SU-DHL-6 (cell line): Measurements from ENCODE around the gene PLEKHD1.

Source experiments
- H2AFZ ChIP-seq: fragments of 200-600 bp; sonication (generic); 2 replicates; pipeline ENCODE4 v1.6.1; 2014; ENCODE audit warnings: low read depth, mild to moderate bottlenecking, moderate library complexity, mixed read lengths, antibody characterized with exemption, low read length; ENCODE audit not compliant: severe bottlenecking
- H3F3A ChIP-seq: fragments of 200-600 bp; shearing (Covaris generic); 2 replicates; pipeline ENCODE4 v1.6.0; 2016; ENCODE audit warnings: antibody characterized with exemption, mild to moderate bottlenecking; ENCODE audit not compliant: insufficient read depth
- H3K27ac ChIP-seq: fragments of 200-600 bp; sonication (generic); 2 replicates; pipeline ENCODE4 v1.5.1; 2016; ENCODE audit warnings: low read depth, mild to moderate bottlenecking, low read length, moderate library complexity, mixed read lengths
- H3K27me3 ChIP-seq: fragments of 200-600 bp; sonication (generic), shearing (Covaris generic); 2 replicates; pipeline ENCODE4 v1.6.0; 2014; ENCODE audit warnings: mild to moderate bottlenecking, low read length
- H3K36me3 ChIP-seq: fragments of 200-600 bp; sonication (generic); 2 replicates; pipeline ENCODE4 v1.6.1; 2014; ENCODE audit warnings: mild to moderate bottlenecking, low read length, mixed read lengths
- H3K4me2 ChIP-seq: fragments of 300-600, 200-600 bp; shearing (Covaris generic), sonication (generic); 2 replicates; pipeline ENCODE4 v1.6.0; 2014; ENCODE audit warnings: low read length, low read depth, mild to moderate bottlenecking; ENCODE audit not compliant: poor library complexity, severe bottlenecking
- H3K4me3 ChIP-seq: fragments of 200-600 bp; sonication (generic); 2 replicates; pipeline ENCODE4 v1.5.1; 2014; ENCODE audit warnings: antibody characterized with exemption, low read length, mild to moderate bottlenecking, mixed read lengths; ENCODE audit not compliant: insufficient read depth, poor library complexity, severe bottlenecking
- H3K79me2 ChIP-seq: fragments of 200-600 bp; sonication (generic); 2 replicates; pipeline ENCODE4 v1.6.1; 2014; ENCODE audit warnings: mild to moderate bottlenecking, low read length, moderate library complexity; ENCODE audit not compliant: insufficient read depth
- H3K9ac ChIP-seq: fragments of 200-600 bp; sonication (generic); 2 replicates; pipeline ENCODE4 v1.7.0; 2014; ENCODE audit warnings: mild to moderate bottlenecking, low read length
- H3K9me2 ChIP-seq: fragments of 200-600 bp; sonication (generic); replicated peaks from 2 replicates; pipeline ENCODE4 v1.6.1; 2014; ENCODE audit warnings: low read length; ENCODE audit not compliant: insufficient read depth
- H3K9me3 ChIP-seq: fragments of 200-600 bp; sonication (generic); 2 replicates; pipeline ENCODE4 v1.6.1; 2014; ENCODE audit warnings: low read length, mixed read lengths; ENCODE audit not compliant: insufficient read depth
- H4K20me1 ChIP-seq: fragments of 200-600 bp; sonication (generic); 2 replicates; pipeline ENCODE4 v1.6.1; 2014; ENCODE audit warnings: low read depth, mild to moderate bottlenecking, antibody characterized with exemption, low read length, moderate library complexity, mixed read lengths
- EZH2phosphoT487 ChIP-seq: fragments of 200-600 bp; sonication (generic), shearing (Covaris generic); conservative IDR thresholded peaks from 2 replicates; pipeline ENCODE4 v1.6.1; 2018; ENCODE audit warnings: mild to moderate bottlenecking, antibody characterized with exemption, low read length, moderate library complexity, mixed read lengths
- TF ChIP-seq, protein P1 (sequence below): fragments of 200-600 bp; sonication (generic); IDR thresholded peaks from one replicate; pipeline ENCODE4 v1.5.1; 2017; ENCODE audit warnings: antibody characterized with exemption, mild to moderate bottlenecking, low read length, moderate library complexity; ENCODE audit not compliant: insufficient read depth, poor library complexity, severe bottlenecking

PLEKHD1 gene

DNA sequence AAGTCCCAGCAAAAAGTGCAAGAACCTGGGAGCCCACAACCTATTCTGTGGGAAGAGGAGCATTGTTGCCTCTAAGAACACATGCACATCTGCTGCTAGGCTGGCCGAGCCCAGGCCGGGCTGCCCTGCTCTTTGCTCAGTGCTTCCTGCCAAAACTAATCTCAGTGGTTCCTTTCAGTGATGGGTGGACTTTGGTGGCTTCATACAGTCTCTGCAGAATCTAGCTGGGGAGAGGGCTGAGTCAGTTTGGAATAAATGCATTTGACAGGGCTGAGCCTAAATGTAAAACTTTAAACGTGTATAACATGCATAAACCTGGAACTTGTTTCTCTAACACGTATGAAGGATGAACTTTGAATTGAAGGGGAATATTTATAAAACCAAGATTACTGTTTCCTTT lies 45.6 kb downstream of the PLEKHD1 start:
- no peaks in the 10 kb centered on the region for H4K20me1 ChIP-seq
- no peaks in the 10 kb centered on the region for H3K79me2 ChIP-seq
- H3K4me2 ChIP-seq: no peak overlapping the region
- no peak overlapping the region for H2AFZ ChIP-seq
- H3K9me3 ChIP-seq: no peaks in the 10 kb centered on the region
- no peaks in the 10 kb centered on the region for H3F3A ChIP-seq
- no peak for TF ChIP-seq EZH2phosphoT487
- TF ChIP-seq, protein P1, sequence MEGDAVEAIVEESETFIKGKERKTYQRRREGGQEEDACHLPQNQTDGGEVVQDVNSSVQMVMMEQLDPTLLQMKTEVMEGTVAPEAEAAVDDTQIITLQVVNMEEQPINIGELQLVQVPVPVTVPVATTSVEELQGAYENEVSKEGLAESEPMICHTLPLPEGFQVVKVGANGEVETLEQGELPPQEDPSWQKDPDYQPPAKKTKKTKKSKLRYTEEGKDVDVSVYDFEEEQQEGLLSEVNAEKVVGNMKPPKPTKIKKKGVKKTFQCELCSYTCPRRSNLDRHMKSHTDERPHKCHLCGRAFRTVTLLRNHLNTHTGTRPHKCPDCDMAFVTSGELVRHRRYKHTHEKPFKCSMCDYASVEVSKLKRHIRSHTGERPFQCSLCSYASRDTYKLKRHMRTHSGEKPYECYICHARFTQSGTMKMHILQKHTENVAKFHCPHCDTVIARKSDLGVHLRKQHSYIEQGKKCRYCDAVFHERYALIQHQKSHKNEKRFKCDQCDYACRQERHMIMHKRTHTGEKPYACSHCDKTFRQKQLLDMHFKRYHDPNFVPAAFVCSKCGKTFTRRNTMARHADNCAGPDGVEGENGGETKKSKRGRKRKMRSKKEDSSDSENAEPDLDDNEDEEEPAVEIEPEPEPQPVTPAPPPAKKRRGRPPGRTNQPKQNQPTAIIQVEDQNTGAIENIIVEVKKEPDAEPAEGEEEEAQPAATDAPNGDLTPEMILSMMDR: no peak
- H3K9ac ChIP-seq: no peak overlapping the region
- no peaks in the 10 kb centered on the region for H3K9me2 ChIP-seq
- no peaks in the 10 kb centered on the region for H3K27me3 ChIP-seq
- H3K36me3 ChIP-seq: no peaks in the 10 kb centered on the region
- H3K4me3 ChIP-seq: no peak overlapping the region
- no peak overlapping the region for H3K27ac ChIP-seq

DNA sequence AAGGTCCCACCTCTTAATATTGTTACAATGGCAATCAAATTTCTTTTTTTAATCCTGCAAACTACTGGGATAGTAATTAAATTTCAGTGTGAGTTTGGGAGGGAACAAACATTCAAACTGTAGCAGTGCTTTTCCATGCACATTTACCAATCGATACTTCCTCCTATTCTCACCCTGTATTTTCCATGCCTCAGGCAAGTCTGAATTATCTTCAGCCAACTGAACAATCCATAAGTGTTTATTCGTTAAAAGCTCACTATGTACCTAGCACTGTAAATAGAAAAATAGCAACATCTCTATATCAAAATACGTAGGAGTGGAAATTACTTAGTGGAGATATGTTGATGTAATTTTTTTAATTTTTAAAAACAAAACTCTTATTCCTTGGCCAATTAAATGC lies 46.6 kb downstream of the PLEKHD1 start:
- Histone ChIP-seq H3K9me2 (no peaks in the 10 kb centered on the region), H3K9me3 (no peaks in the 10 kb centered on the region), H3K4me2 (no peak overlapping the region), H3K27me3 (no peaks in the 10 kb centered on the region), H3K79me2 (no peaks in the 10 kb centered on the region), H4K20me1 (no peaks in the 10 kb centered on the region), H3F3A (no peaks in the 10 kb centered on the region), H3K9ac (no peak overlapping the region), H3K27ac (no peak overlapping the region), H3K36me3 (no peaks in the 10 kb centered on the region), H3K4me3 (no peak overlapping the region), H2AFZ (no peak overlapping the region)
- TF ChIP-seq EZH2phosphoT487: no peak
- TF ChIP-seq, protein P1: no peak

DNA sequence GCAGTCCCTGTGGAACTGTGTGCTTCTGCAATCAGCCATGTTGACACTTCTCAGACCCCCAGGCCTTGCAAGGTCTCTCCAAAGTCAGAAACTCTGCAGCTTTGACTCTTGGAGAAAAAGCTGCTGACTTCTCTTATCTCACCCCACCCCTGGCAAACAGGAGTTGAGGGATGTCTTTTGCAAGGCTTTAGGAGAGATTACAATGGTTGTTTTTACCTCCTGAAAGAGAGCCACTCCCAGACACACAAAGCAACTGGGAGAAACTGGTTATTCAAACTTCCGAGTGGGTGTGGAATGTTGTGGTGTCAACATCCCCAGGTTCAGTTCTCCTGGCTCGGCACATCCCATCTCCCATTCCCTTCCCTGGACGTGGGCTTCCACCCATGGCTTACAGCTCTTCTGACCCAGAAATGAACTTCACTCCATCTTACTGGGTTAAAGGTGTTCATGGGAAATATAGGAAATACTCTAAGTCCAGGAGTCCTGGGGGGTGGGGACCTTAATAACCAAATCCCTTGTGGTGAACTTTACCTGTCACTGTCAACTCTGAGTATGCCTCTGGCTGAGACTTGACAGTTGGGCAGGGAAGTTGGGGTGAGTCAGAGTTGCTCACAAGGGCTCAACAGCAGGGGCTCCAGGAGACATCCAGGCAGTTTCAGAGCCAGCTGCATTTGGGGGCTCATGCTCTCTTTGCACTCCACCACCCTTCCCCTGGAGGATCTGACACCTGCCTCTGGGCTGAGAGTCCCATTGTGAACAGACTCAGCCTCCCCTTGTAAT lies 48.2 kb downstream of the PLEKHD1 start:
- TF ChIP-seq, protein P1: no peak
- TF ChIP-seq EZH2phosphoT487: no peak
- Histone ChIP-seq H3K4me2 (no peak overlapping the region), H3K9me2 (no peaks in the 10 kb centered on the region), H3K27me3 (no peaks in the 10 kb centered on the region), H3K9me3 (no peaks in the 10 kb centered on the region), H4K20me1 (no peaks in the 10 kb centered on the region), H2AFZ (no peak overlapping the region), H3K27ac (no peak overlapping the region), H3K4me3 (no peak overlapping the region), H3K36me3 (no peaks in the 10 kb centered on the region), H3F3A (no peaks in the 10 kb centered on the region), H3K9ac (no peak overlapping the region), H3K79me2 (no peaks in the 10 kb centered on the region)
